H1 (cell line): ENCODE measurements around the gene SPATA6L.

Experiments used
- CHD2 ChIP-seq: IDR thresholded peaks from 2 replicates; pipeline ENCODE4 v1.6.1; 2012; ENCODE audit warnings: low read length, improper control_type of control experiment
- CTCF ChIP-seq, 3 experiments: IDR thresholded peaks; 1 replicate in 2 of 3; 2 replicates in 1 of 3; pipeline versions ENCODE4 v1.5.1 to v1.6.1; 2011; ENCODE audit warnings: low read length in 3 of 3, mild to moderate bottlenecking in 3 of 3, inconsistent platforms in 2 of 3, low read depth in 1 of 3, moderate library complexity in 1 of 3; ENCODE audit not compliant: insufficient read depth in 1 of 3; ENCODE audit errors: control extremely low read depth in 1 of 3
- EP300 ChIP-seq, 2 experiments: IDR thresholded peaks; 1 replicate in 1 of 2; 2 replicates in 1 of 2; pipeline ENCODE4 v1.6.1; 2011 to 2012; ENCODE audit warnings: low read depth in 2 of 2, low read length in 2 of 2, mild to moderate bottlenecking in 2 of 2, borderline replicate concordance in 1 of 2, inconsistent platforms in 1 of 2, moderate library complexity in 1 of 2
- EZH2 ChIP-seq: fragments of 200-600 bp; sonication (generic); IDR thresholded peaks from 2 replicates; pipeline ENCODE4 v1.7.1; 2012; ENCODE audit warnings: low read depth, mild to moderate bottlenecking, moderate library complexity, low read length, inconsistent platforms; ENCODE audit not compliant: severe bottlenecking
- HDAC2 ChIP-seq, 2 experiments: fragments of 300-600 bp in 1 of 2; sonication (generic) in 1 of 2; IDR thresholded peaks; 2 replicates each; pipeline ENCODE4 v1.6.1; 2011 to 2012; ENCODE audit warnings: low read depth in 2 of 2, low read length in 2 of 2, mild to moderate bottlenecking in 2 of 2, moderate library complexity in 2 of 2, borderline replicate concordance in 1 of 2, inconsistent platforms in 1 of 2
- MAFK ChIP-seq: IDR thresholded peaks from 2 replicates; pipeline ENCODE4 v1.6.1; 2012; ENCODE audit warnings: low read depth, mild to moderate bottlenecking, improper control_type of control experiment, low read length
- MAX ChIP-seq: IDR thresholded peaks from 2 replicates; pipeline ENCODE4 v1.6.1; 2012; ENCODE audit warnings: inconsistent platforms
- POLR2A ChIP-seq, 2 experiments: IDR thresholded peaks; 1 replicate in 1 of 2; 2 replicates in 1 of 2; pipeline ENCODE4 v1.6.1; 2011; ENCODE audit warnings: low read depth in 2 of 2, low read length in 2 of 2, mild to moderate bottlenecking in 2 of 2; ENCODE audit errors: control extremely low read depth in 1 of 2
- POLR2AphosphoS5 ChIP-seq: IDR thresholded peaks from 2 replicates; pipeline ENCODE4 v1.6.1; 2011; ENCODE audit warnings: low read depth, low read length
- RXRA ChIP-seq: IDR thresholded peaks from 2 replicates; pipeline ENCODE4 v1.6.1; 2011; ENCODE audit warnings: low read depth, mild to moderate bottlenecking, low read length, moderate library complexity; ENCODE audit not compliant: insufficient read depth
- SP1 ChIP-seq: IDR thresholded peaks from 2 replicates; pipeline ENCODE4 v1.6.1; 2011; ENCODE audit warnings: low read depth, low read length
- SP2 ChIP-seq: IDR thresholded peaks from 2 replicates; pipeline ENCODE4 v1.6.1; 2012; ENCODE audit warnings: mild to moderate bottlenecking, low read length, inconsistent platforms
- TAF1 ChIP-seq: IDR thresholded peaks from 2 replicates; pipeline ENCODE4 v1.6.1; 2011; ENCODE audit warnings: mild to moderate bottlenecking, low read depth, low read length
- YY1 ChIP-seq: IDR thresholded peaks from 2 replicates; pipeline ENCODE4 v1.6.1; 2011; ENCODE audit warnings: low read depth, mild to moderate bottlenecking, low read length

GRCh38 chr9:4671737-4672136 lies 5.5 kb upstream of the SPATA6L start:
- no peak for TF ChIP-seq SP1
- TF ChIP-seq EZH2 = no peak
- TF ChIP-seq SP2 = no peak
- TF ChIP-seq POLR2A (IDR thresholded peaks at IDR 0.05; ENCODE audit: control extremely low read depth in 1 of 2, low read depth in 2 of 2, low read length in 2 of 2) = no peak
- no peak for TF ChIP-seq YY1
- no peak for TF ChIP-seq CHD2
- no peak for TF ChIP-seq POLR2AphosphoS5
- no peak for TF ChIP-seq EP300 (IDR thresholded peaks at IDR 0.05; ENCODE audit: borderline replicate concordance in 1 of 2, low read depth in 2 of 2, low read length in 2 of 2)
- no peak for TF ChIP-seq MAX
- TF ChIP-seq RXRA = no peak
- TF ChIP-seq CTCF (IDR thresholded peaks at IDR 0.05; ENCODE audit: control extremely low read depth in 1 of 3, insufficient read depth in 1 of 3, low read depth in 1 of 3, low read length in 3 of 3) = no peak
- TF ChIP-seq TAF1 = no peak
- no peak for TF ChIP-seq HDAC2 (IDR thresholded peaks at IDR 0.05; ENCODE audit: borderline replicate concordance in 1 of 2, low read depth in 2 of 2, low read length in 2 of 2)
- no peak for TF ChIP-seq MAFK
